GM18873 (cell line): ENCODE results near the gene CYFIP2.

Experiments
- ATAC-seq: cut with Tn5 transposase; IDR thresholded peaks from one replicate; pipeline ENCODE4 v1.9.1; 2021; ENCODE audit warnings: mild to moderate bottlenecking, moderate library complexity, moderate number of reproducible peaks; ENCODE audit not compliant: unreplicated experiment, low FRiP score

The CYFIP2 gene

DNA sequence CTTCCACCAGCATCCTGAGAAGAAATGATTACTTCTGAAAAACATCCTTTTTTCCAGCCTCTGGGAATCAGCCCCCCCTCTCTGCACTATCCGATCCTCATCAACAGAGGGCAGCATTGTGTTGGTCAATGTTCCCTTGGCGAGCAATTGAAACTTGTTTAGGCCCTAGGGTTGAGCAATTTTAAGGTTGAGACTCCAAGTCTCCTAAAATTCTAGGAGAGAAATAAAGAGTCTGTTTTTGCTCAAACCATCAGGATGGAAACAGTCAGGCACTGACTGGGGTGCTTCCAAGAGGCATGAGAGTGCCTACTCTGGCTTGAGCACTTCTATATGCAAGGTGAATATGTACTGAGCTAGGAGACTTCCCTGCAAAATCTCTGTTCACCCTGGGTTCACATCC is 12.4 kb upstream of the CYFIP2 start:
- peak; percentile 37 for ATAC-seq

DNA sequence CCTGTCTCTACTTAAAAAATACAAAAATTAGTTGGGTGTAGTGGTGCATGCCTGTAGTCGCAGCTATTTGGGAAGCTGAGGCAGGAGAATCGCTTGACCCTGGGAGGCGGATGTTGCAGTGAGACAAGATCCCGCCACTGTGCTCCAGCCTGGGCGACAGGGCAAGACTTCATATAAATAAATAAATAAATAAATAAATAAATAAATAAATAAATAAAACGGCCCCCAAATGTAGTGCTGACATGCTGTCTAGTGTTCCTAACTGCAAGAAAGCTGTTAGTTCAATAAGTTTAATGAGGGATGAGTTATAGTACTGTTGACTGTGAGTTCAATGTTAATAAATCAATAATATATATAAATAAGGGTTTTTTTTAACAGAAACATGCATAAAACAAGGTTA is 7.5 kb upstream of the CYFIP2 start:
- no peak for ATAC-seq

- no peak for ATAC-seq
Observed at GRCh38 chr5:157259699-157260098, 6.2 kb upstream of the CYFIP2 start.

DNA sequence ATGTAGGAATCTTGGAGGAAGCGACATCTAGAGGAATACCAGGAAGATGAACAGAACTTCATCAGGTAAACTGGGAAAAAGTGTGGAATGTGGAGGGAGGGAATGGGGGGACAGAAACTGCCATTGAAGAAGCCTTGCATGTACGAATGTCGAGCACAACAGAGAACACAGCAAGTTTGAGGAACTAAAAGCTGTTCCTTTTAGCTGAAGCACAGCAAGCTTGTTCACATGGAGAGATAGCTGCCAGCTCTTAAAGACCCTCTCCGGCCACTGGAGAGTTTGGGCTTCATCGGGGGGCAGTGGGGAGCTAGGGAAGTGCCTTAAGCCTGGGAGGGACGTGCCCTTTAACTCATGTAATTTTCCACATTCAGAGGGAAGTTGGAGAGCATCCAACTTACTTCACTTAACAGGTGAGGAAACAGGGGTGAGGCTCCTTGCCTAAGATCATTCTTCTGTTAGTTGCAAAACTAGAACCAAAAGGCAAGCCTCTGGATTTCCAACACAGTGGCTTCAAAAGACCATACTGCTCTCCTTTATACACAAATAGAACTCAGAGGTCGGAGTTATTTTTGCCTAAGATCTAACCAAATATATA is 2.3 kb upstream of the CYFIP2 start:
- ATAC-seq, result no peak

GRCh38 chr5:157266286-157267007 is 524 bp downstream of the CYFIP2 start:
- ATAC-seq, result peak; percentile 50

DNA sequence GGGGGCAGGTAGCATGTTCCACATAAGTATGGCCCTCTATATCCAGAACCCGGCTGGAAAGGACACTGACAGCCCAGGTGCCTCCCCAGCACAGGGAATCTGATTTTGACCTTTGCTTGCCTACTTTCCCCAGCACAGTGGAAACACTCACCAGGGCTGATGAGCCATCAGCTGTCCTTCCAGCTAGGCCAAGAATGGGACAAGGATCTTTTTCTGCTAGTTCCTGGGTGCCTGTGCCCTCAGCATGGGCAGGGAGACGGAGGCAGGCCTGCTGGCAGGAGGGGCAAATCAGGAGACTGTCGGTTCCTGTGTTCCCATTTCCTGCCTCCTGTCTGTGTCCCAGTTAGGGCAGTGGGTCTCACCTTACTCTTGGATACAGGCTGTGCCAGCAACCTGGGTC is 1.1 kb downstream of the CYFIP2 start:
- ATAC-seq, result no peak

DNA sequence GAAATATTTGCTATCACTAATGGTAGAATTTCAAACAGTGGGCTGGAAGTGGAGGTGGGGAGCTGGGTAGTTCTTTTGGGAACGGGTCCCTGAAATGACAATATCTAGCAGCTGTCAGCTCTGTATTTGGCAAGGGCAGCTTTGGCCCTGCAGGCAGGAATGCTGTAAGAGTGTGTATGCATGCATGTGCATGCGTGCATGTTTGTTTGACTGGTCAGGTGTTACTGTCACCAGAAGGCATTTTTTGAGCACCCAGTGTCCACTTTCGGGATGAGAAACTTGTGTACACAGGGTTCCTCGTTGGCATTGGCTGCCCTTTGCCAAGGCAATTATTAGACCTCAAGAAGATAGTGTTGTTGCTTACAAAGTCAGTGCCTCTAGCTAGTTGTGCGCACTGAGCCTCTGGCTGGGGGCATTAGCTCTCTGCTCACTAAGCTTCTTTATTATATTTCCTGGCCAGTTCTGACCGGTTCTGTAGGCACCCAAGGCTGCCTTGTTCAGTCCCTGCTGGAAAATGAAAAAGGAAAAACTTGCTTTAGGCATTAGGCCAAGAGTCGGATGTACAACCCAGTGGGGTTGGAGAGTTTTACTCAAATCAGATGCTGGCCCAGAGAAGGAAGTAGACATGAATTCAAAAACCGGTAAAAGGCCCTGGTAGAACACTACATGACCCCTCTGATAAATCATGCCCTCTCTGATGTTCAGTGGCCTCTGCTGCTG is 2.0 kb downstream of the CYFIP2 start:
- no peak for ATAC-seq

DNA sequence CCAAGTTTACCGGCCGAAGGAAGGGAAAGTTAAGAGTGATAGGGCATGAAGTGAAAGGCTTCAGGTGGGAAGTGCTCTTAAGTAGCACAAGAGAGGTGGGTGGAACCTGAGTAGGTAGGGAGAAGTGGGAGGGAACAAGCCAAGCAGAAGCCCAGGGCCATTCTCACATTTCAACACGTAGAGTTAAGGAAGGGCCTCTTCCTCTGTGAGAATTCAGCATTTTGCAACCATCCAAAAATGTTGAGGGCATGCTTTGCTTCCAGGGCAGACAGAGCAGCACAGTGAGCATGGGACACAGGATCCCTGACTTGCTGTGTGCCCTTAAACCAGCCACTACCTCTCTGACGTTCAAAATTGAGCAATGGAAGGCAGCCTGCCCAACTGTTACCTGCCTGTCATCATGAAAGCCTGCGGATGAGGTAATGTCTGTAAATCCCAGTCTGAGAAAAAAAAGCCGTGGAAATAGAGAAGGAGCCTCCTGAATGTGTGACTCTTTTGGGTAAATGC is 3.3 kb downstream of the CYFIP2 start:
- no peak for ATAC-seq

DNA sequence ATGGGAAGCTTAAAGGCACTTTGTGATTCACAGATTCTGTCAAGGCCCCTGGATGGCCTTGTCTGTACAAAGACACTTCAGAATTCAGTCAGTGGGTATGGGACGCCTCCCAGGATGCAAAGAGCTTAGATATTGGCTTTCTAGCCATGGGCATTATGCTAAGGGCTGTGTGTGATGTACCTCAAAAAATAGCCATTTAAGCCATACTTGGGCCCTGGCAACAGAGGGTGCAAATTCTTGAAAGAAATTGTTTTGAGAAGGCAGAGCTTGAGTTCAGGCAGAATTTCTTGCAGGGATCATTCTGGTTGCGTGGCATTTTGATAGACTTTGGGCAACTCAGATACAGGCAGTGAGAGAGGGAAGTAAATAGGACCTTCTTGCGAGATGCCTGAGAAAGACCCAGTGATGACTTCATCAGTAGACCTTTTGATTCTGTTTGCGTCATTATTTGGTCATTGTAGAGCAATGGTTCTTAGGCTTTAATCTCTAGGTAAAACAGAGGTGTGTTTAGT is 3.9 kb downstream of the CYFIP2 start:
- no peak for ATAC-seq

DNA sequence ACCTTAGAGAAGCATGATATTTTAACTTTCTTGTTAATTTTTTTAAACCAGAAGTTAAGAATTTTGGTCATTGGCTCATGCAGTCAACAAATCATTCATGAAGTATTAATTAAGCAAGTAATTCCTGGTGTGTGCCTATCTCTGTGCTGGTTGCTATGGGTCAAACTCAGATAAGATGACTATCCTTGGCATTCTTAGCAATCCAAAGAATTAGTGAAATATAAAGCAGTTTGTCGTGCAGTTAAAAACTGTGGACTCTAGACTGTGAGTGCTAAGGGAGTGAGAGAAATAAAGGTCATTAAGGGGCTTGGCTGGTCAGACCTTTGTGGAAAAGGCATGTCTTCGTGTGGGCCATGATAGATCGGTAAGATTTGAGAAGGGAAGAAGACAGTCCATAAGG is 4.8 kb downstream of the CYFIP2 start:
- ATAC-seq, result no peak

DNA sequence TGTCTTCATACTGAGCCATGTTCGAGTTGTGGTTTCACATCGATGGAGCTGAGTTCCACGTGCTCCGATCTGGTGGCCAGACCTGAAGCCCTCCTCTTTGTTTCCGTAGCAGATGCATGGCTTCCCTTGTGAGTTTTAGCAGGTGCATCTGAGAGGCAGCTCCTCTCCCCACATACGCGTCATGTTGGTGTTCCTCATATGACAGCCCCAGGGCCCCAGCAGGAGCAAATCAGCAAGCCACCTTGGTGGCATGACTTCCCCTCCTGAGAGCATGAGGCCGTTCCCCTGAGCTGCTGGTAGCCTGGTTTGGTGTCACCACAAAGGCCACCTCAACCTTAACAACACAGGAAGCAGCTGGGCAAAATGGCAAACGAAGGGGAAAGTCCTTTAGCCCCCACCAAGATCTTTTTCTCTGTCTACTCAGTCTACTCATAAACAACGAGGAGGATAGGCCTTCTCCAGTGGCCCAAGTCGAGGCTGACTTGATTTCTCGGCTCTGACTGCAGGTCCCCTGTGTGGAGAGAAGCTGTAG is 5.9 kb downstream of the CYFIP2 start:
- peak; percentile 92 for ATAC-seq

DNA sequence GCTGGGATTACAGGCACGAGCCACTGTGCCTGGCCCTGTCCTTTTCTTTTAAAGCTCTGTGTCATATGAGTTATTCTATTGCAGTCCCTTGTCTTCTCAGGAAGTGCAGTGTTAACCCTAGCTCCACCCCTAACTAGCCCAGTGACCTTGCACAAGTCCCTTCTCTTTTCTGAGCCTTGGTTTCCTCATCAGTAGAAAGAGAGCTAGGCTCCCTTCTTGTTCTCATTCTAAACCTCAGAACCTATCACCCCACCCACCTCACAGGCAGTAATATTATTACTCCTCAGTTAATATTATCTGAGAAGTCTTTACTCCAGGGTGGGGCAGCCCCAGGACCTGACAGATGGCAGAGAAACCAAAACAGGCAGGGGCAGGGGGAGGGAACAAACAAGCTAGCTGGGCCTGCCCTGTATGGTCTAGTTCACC is 7.2 kb downstream of the CYFIP2 start:
- peak; percentile 46 for ATAC-seq

GRCh38 chr5:157275403-157275802 is 9.5 kb downstream of the CYFIP2 start:
- ATAC-seq, result no peak

DNA sequence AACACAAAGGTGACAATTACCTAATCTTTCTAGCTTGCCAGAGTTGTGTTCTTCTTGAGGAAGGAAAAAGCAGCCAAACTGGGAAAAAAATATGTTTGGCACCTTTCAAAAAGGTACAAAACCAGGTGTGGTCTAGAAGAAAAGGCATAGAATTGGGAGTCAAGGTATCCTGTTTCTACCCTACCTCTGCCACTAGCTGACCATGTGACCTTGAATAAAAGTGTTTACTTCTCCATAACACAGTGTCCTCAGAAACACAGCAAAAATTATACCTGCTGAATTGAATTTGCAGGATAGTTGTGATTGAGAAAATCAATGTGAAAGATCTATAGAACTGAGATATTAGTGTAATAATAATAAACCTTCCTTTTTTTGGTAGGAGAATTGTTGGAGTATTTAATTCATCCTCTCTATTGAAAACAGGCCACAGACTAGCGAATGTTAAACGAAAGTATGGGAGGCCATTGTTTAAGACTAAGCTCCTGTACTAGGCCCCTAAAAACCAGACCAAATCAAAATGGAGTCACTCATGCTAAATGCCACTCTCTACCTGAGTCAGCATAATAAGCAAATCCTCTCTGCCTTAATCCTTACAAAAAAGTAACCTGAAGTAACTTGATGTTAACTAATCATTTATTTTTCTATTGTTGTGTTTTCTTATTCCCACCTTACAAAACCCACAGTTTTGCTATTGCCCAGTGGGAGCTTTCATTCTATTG is 12.6 kb downstream of the CYFIP2 start:
- ATAC-seq, result no peak

- ATAC-seq, result no peak
Observed at GRCh38 chr5:157279605-157280239, 13.8 kb downstream of the CYFIP2 start.

DNA sequence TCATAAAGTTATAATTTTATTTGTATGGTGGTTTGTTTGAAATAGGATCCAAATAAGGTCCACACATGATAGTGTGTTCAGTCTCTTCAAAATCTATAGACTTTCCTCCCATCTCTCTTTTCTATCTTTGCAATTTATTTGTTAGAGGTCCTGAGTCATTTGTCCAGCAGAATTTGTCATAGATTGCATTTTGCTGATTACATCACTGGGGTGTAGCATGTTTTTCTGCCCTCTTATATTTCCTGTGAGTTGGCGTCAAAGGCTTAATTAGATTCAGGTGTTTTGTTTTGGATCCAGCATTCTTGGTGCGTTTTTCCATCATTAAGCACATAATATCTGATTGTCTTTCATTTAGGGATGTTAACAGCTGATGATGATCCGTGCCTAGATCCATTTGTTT is 15.0 kb downstream of the CYFIP2 start:
- no peak for ATAC-seq

- ATAC-seq, result no peak
Observed at GRCh38 chr5:157282150-157282549, 16.2 kb downstream of the CYFIP2 start.

DNA sequence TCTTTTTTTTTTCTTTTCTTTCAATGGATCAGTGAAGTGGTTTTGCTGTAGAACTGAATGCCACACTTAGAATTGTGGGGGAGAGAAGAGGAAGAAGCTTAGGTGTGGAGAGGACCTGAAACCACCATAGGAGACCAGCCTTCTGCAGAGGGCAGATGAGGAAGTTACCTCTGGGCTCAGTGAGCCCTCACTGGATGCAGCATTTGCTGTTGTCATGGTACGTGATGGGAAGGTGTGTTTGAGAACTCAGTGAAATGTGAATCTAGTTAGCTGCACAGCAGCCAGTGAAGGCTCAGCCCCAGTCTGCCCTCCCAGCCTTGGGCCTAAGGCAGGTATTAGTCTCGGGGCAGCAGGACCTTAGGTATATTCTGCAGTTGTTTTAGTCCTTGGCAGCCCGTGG is 17.5 kb downstream of the CYFIP2 start:
- peak; percentile 98 for ATAC-seq

DNA sequence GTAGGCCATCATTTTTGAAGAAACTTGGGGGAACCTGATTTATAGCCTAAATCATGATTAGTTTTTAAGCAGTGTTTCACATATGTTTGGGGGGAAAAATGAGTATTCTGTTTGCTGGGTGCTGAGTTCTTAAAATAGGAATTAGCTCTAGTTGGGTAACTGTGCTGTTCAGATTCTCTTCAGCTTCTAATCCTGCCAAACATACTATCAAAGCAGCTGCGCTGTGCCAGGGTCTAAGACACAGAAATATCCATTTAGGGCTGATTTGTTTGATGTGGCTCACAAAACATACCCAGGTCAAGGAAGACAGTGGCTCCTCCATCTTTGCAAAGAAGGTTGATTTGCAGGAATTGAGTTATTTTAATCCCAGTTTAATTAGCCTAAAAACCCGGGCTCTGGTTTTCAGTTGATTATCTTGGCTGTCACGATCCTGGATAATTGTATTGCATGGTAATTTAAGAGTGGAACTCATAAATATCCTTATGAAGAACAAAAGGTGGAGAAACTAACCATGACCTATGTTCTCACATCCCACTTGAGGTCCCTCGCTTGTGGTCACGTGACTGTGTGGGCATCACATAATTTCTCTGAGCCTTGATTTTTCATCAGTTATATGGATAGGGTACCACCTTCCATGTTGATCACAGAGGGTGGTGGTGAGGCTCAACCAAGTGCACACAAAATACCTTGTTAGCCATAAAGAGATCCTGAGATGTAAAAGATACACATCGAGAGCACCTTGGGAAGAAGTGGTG is 18.7 kb downstream of the CYFIP2 start:
- no peak for ATAC-seq
